H9 (cell line): Measurements from ENCODE around the gene PGLYRP3. TPM values are rescaled to one million over a fixed set of nuclear protein-coding genes. Genes with fewer than 3 reads are reported as not detected.

Source experiments
- DNase-seq: peaks from one replicate; pipeline ENCODE4 v3.0.0-alpha.2; 2017
- H2AFZ ChIP-seq: one replicate; pipeline ENCODE4 v1.6.1; 2013; ENCODE audit warnings: mild to moderate bottlenecking, low read length, control low read depth, moderate library complexity
- H2AK5ac ChIP-seq: 2 replicates; pipeline ENCODE4 v1.6.1; 2013; ENCODE audit warnings: low read length, control low read depth, mixed read lengths; ENCODE audit not compliant: insufficient read length
- H2BK120ac ChIP-seq: one replicate; pipeline ENCODE4 v1.6.1; 2013; ENCODE audit warnings: low read depth, mild to moderate bottlenecking, low read length, control low read depth, inconsistent platforms; ENCODE audit not compliant: poor library complexity, severe bottlenecking
- H2BK12ac ChIP-seq: 2 replicates; pipeline ENCODE4 v1.6.1; 2013; ENCODE audit warnings: low read length, control low read depth, mixed read lengths, low read depth; ENCODE audit not compliant: insufficient read length
- H2BK15ac ChIP-seq: 2 replicates; pipeline ENCODE4 v1.6.1; 2013; ENCODE audit warnings: low read depth, low read length, control low read depth
- H2BK20ac ChIP-seq: one replicate; pipeline ENCODE4 v1.6.1; 2013; ENCODE audit warnings: low read depth, mild to moderate bottlenecking, low read length, control low read depth, inconsistent platforms; ENCODE audit not compliant: poor library complexity, severe bottlenecking
- H2BK5ac ChIP-seq: 2 replicates; pipeline ENCODE4 v1.6.1; 2013; ENCODE audit warnings: low read length, control low read depth, mixed read lengths; ENCODE audit not compliant: insufficient read length
- H3K14ac ChIP-seq: 2 replicates; pipeline ENCODE4 v1.6.1; 2013; ENCODE audit warnings: low read length, control low read depth; ENCODE audit not compliant: insufficient read depth
- H3K18ac ChIP-seq: 2 replicates; pipeline ENCODE4 v1.6.1; 2013; ENCODE audit warnings: low read depth, mild to moderate bottlenecking, mixed read lengths, low read length, control low read depth; ENCODE audit not compliant: insufficient read length
- H3K23ac ChIP-seq: 2 replicates; pipeline ENCODE4 v1.6.1; 2013; ENCODE audit warnings: low read length, control low read depth, mixed read lengths, low read depth; ENCODE audit not compliant: insufficient read length
- H3K23me2 ChIP-seq: 2 replicates; pipeline ENCODE4 v1.6.1; 2013; ENCODE audit warnings: low read depth, mild to moderate bottlenecking, mixed read lengths, low read length, control low read depth; ENCODE audit not compliant: insufficient read length, poor library complexity, severe bottlenecking
- H3K27ac ChIP-seq: 2 replicates; pipeline ENCODE4 v1.5.1; 2013; ENCODE audit warnings: low read length, control low read depth, mixed read lengths, low read depth; ENCODE audit not compliant: insufficient read length
- H3K27me3 ChIP-seq: 2 replicates; pipeline ENCODE4 v1.6.1; 2013; ENCODE audit warnings: low read length, control low read depth, inconsistent platforms; ENCODE audit not compliant: insufficient read depth
- H3K4ac ChIP-seq: 2 replicates; pipeline ENCODE4 v1.6.1; 2013; ENCODE audit warnings: low read depth, mild to moderate bottlenecking, control low read depth, inconsistent platforms, low read length, moderate library complexity
- H3K4me1 ChIP-seq: 2 replicates; pipeline ENCODE4 v1.6.1; 2013; ENCODE audit warnings: low read length, control low read depth, inconsistent platforms; ENCODE audit not compliant: insufficient read depth
- H3K4me2 ChIP-seq: 2 replicates; pipeline ENCODE4 v1.6.1; 2013; ENCODE audit warnings: low read length, control low read depth, mixed read lengths; ENCODE audit not compliant: insufficient read length, insufficient read depth
- H3K56ac ChIP-seq: 2 replicates; pipeline ENCODE4 v1.6.1; 2013; ENCODE audit warnings: low read depth, mild to moderate bottlenecking, mixed read lengths, low read length, control low read depth; ENCODE audit not compliant: insufficient read length
- H3K79me1 ChIP-seq: 2 replicates; pipeline ENCODE4 v1.6.1; 2013; ENCODE audit warnings: low read depth, mild to moderate bottlenecking, moderate library complexity, low read length, control low read depth, inconsistent platforms; ENCODE audit not compliant: insufficient read depth, poor library complexity, severe bottlenecking
- H3K79me2 ChIP-seq: 2 replicates; pipeline ENCODE4 v1.6.1; 2013; ENCODE audit warnings: low read length, control low read depth, inconsistent platforms; ENCODE audit not compliant: insufficient read depth
- H3K9ac ChIP-seq: 2 replicates; pipeline ENCODE4 v1.6.1; 2013; ENCODE audit warnings: low read length, control low read depth, mixed read lengths; ENCODE audit not compliant: insufficient read length; ENCODE audit errors: extremely low read depth
- H3K9me3 ChIP-seq: one replicate; pipeline ENCODE4 v1.6.1; 2013; ENCODE audit warnings: low read depth, low read length, inconsistent platforms; ENCODE audit not compliant: control insufficient read depth
- H3T11ph ChIP-seq: one replicate; pipeline ENCODE4 v1.6.1; 2013; ENCODE audit warnings: mild to moderate bottlenecking, low read length, control low read depth, inconsistent platforms
- H4K20me1 ChIP-seq: one replicate; pipeline ENCODE4 v1.6.1; 2013; ENCODE audit not compliant: control insufficient read depth, insufficient read length, insufficient read depth
- H4K5ac ChIP-seq: 2 replicates; pipeline ENCODE4 v1.6.1; 2013; ENCODE audit warnings: low read depth, mild to moderate bottlenecking, mixed read lengths, low read length, control low read depth; ENCODE audit not compliant: insufficient read length
- H4K8ac ChIP-seq: replicated peaks from 2 replicates; pipeline ENCODE4 v1.6.1; 2013; ENCODE audit warnings: low read length, control low read depth, mixed read lengths, low read depth; ENCODE audit not compliant: insufficient read length
- H4K91ac ChIP-seq: 2 replicates; pipeline ENCODE4 v1.6.1; 2013; ENCODE audit warnings: low read depth, mild to moderate bottlenecking, moderate library complexity, mixed read lengths, low read length, control low read depth; ENCODE audit not compliant: insufficient read length
- H3K27ac Mint-ChIP-seq, 3 experiments: 2 replicates in 2 of 3; 3 replicates in 1 of 3; pipeline ENCODE4 v1.8.0; 2020 to 2021; ENCODE audit warnings: mixed read lengths in 3 of 3, mild to moderate bottlenecking in 1 of 3, moderate library complexity in 1 of 3
- H3K27me3 Mint-ChIP-seq: 2 replicates; pipeline ENCODE4 v1.8.0; 2021; ENCODE audit warnings: low read depth, mild to moderate bottlenecking, moderate library complexity, mixed read lengths
- H3K36me3 Mint-ChIP-seq, 3 experiments: 2 replicates in 2 of 3; 3 replicates in 1 of 3; pipeline ENCODE4 v1.8.0; 2020 to 2021; ENCODE audit warnings: low read depth in 3 of 3, mixed read lengths in 3 of 3; ENCODE audit not compliant: insufficient read depth in 1 of 3
- H3K4me1 Mint-ChIP-seq, 2 experiments: 2 replicates each; pipeline ENCODE4 v1.8.0; 2020; ENCODE audit warnings: mixed read lengths in 2 of 2
- H3K4me3 Mint-ChIP-seq, 2 experiments: 2 replicates in 1 of 2; 3 replicates in 1 of 2; pipeline ENCODE4 v1.8.0; 2020 to 2021; ENCODE audit warnings: mild to moderate bottlenecking in 2 of 2, mixed read lengths in 2 of 2, moderate library complexity in 1 of 2
- H3K9me3 Mint-ChIP-seq, 2 experiments: 2 replicates in 1 of 2; 3 replicates in 1 of 2; pipeline ENCODE4 v1.8.0; 2020; ENCODE audit warnings: mild to moderate bottlenecking in 2 of 2, mixed read lengths in 2 of 2, moderate library complexity in 1 of 2
- WGBS: extraction: QIAGEN DNeasy Blood & Tissue Kit; methylation state at CpG from one replicate; pipeline ENCODE4 v1.1.7; 2013; ENCODE audit warnings: missing lambda C conversion rate, low lambda C conversion rate, mixed read lengths; ENCODE audit not compliant: insufficient read length; ENCODE audit errors: extremely low coverage; 5-methylcytosine and 5-hydroxymethylcytosine counted together
- total RNA-seq: library from RNA; stranded (reverse); gene quantifications from 2 replicates; pipeline ENCODE4 v1.2.1, GENCODE V29; 2021
- TF ChIP-seq, protein P1 (sequence below): fragments of 200-600 bp; sonication (generic); conservative IDR thresholded peaks from 3 replicates; pipeline ENCODE4 v1.8.0; 2021; ENCODE audit warnings: antibody characterized with exemption, mild to moderate bottlenecking

The PGLYRP3 gene
- total RNA-seq, 1 experiment from 2014 or later = not detected

DNA sequence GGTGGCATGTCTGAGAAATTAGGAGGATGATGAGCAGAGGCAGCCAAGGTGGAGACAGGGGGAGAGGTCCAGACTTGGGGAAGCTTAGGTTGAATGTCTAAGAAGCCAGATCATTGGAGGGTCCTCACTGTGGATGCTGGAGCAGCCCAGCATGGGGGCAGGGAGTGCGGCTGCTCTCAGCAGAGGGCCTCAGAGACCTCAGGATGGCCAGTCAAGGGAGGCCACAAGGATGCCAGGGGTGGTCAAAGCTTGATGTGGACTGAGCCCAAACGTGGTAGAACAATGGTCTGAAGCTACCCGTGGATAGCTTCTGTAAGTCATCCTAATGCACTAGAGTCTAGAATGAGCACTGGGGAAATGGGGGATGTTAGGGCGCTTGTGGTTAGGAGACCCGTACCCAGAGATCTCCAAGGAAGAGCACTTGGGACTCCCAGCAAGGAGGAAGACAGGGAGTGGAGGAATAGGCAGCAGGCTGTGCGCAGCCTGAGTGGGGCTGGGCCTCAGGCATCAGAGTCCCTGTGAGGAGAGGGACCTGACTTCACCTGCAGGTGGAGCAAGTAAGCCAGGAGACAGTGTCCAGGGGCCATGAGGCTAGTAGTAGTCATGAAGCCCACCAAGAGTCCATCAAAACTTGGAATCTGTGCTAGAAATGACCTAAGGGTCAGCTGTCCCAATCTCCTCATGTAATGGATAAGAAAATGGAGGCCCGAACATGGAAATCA, 40.6 kb upstream of the PGLYRP3 start:
- H2BK15ac ChIP-seq = no peak overlapping the region
- H3K14ac ChIP-seq = no peak overlapping the region; the same call in 1 of the 2 replicates
- no peak overlapping the region for H3K56ac ChIP-seq
- no peak overlapping the region for H3K4me3 Mint-ChIP-seq
- H3K4me1 Mint-ChIP-seq = no peaks in the 10 kb centered on the region
- no peaks in the 10 kb centered on the region for H3K79me2 ChIP-seq
- no peak overlapping the region for H4K8ac ChIP-seq
- H2BK20ac ChIP-seq = no peak overlapping the region
- no peaks in the 10 kb centered on the region for H3K9me3 ChIP-seq
- no CpG with 5 or more reads among the region's 7 CpGs for WGBS
- peaks cover 0 to 4% of the 10 kb centered on the region in 2 experiments; a peak in 2 of 5 replicates for H3K9me3 Mint-ChIP-seq
- TF ChIP-seq, protein P1, sequence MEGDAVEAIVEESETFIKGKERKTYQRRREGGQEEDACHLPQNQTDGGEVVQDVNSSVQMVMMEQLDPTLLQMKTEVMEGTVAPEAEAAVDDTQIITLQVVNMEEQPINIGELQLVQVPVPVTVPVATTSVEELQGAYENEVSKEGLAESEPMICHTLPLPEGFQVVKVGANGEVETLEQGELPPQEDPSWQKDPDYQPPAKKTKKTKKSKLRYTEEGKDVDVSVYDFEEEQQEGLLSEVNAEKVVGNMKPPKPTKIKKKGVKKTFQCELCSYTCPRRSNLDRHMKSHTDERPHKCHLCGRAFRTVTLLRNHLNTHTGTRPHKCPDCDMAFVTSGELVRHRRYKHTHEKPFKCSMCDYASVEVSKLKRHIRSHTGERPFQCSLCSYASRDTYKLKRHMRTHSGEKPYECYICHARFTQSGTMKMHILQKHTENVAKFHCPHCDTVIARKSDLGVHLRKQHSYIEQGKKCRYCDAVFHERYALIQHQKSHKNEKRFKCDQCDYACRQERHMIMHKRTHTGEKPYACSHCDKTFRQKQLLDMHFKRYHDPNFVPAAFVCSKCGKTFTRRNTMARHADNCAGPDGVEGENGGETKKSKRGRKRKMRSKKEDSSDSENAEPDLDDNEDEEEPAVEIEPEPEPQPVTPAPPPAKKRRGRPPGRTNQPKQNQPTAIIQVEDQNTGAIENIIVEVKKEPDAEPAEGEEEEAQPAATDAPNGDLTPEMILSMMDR = peak; percentile 65
- H4K20me1 ChIP-seq = no peaks in the 10 kb centered on the region
- H4K91ac ChIP-seq = no peak overlapping the region
- H3K4ac ChIP-seq = no peak overlapping the region
- no peaks in the 10 kb centered on the region for H3K4me1 ChIP-seq
- H4K5ac ChIP-seq = no peak overlapping the region
- H3K27ac ChIP-seq = no peak overlapping the region
- no peaks in the 10 kb centered on the region; a peak in 1 of 7 replicates for H3K36me3 Mint-ChIP-seq
- no peak overlapping the region for H2BK12ac ChIP-seq
- no peaks in the 10 kb centered on the region for H3K23me2 ChIP-seq
- no peak overlapping the region for H3T11ph ChIP-seq
- no peak overlapping the region for H3K4me2 ChIP-seq
- peaks cover 17% of the 10 kb centered on the region for H3K27me3 Mint-ChIP-seq
- H3K27ac Mint-ChIP-seq = no peak overlapping the region
- no peaks in the 10 kb centered on the region for H3K79me1 ChIP-seq
- peak; percentile 70 for DNase-seq
- no peak overlapping the region for H2BK5ac ChIP-seq
- no peak overlapping the region for H3K18ac ChIP-seq
- no peak overlapping the region for H2AK5ac ChIP-seq
- H3K9ac ChIP-seq = no peak overlapping the region
- no peak overlapping the region for H2AFZ ChIP-seq
- H3K23ac ChIP-seq = no peak overlapping the region
- H2BK120ac ChIP-seq = no peak overlapping the region
- no peaks in the 10 kb centered on the region for H3K27me3 ChIP-seq
